GM19043 (cell line): ENCODE data around the gene LRRC32.
A peak's percentile ranks its signal among the peaks of the same experiment; 100 is the strongest.
"Not testable (repeated sequence)": the region's sequence is repeated elsewhere in the genome, so short reads cannot be mapped to it uniquely, and the experiment has no call there.

ENCODE experiments used
- ATAC-seq: cut with Tn5 transposase; IDR thresholded peaks from one replicate; pipeline ENCODE4 v1.9.1; 2021; ENCODE audit warnings: low read depth; ENCODE audit not compliant: unreplicated experiment

LRRC32 gene

DNA sequence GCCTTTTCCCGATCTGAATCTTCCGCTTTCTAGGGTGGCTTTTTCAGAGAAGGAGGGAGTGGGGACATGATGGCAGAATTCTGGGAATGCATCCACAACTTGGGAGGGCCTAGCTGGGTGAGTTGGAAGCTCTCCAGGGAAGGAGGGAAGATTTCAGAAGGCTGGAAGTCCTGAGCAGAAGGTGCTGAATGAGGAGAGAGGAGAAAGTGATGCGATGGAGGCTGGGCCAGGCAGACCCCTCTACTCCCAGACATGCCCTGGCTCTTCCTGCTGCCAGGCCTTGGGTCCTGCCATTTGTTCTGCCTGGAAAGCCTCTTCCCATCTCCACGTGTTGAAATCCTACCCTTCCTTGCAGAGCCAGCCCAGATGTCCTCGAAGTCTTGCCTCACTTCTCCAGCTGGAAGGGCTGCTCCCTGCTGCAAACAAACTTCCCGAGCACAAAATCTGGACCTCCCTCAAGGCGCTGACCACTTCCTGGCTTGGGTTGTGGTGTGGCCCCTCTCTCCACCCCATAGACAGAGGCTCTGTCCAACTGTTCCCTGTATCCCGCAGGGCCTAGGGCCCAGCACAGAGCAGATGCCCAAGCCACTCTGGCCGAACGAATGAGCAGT lies 16.8 kb downstream of the LRRC32 start:
- ATAC-seq: no peak

DNA sequence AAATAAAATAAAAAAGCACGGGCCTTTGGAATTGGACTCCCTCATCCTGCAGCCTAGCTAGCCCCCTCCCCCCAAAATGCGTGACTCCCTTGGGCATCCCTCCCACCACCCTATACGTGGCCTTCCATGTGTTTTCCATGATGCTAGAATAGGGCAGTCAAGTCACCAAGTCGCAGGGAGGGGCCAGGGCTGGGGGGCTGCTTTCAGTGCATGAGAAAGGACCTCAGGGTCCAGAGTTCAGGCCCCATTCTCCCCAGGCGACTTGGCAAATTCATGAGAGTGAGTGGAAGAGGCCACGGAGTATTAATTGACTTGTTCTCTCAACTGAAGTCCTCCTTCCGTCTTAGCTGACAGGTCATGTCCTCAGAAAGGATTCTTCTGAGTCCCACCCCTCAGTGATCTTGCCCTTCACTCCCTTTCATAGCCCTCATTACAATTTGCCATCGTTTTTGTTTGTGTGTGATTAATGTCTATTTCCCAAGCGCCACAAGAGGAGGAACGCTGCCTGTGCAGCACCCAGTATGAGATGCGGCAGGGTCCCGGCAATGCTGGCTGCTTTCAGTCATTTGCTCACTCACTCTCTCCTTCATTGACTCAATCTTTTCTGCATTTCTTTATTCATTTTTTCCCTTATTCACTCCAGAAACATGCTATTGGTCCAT lies 17.4 kb downstream of the LRRC32 start:
- ATAC-seq: no peak

DNA sequence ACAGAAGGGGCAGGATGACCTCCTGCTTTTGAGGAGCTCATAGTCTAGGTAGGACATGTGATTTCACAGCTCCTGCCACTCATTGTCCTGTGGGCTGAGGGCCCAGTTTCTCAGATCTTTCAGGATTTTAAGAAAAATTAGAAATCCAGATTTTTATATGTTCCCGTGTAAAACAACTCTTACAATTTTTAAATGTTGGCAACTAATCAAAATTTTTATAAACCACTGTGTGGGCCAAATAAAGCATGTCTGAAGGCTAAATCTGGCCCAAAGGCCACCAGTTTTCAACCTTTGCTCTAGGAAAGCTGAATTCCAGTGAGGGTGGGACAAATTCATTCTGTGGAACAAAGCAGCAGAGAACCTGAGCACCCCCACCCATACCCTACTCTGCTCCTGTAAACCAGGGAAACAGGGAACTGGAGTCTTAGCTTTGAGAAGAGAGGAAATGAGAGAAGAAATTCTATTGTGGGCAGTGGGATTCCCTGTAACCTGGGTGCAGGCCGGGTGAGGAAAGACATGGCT lies 20.6 kb downstream of the LRRC32 start:
- ATAC-seq: no peak

DNA sequence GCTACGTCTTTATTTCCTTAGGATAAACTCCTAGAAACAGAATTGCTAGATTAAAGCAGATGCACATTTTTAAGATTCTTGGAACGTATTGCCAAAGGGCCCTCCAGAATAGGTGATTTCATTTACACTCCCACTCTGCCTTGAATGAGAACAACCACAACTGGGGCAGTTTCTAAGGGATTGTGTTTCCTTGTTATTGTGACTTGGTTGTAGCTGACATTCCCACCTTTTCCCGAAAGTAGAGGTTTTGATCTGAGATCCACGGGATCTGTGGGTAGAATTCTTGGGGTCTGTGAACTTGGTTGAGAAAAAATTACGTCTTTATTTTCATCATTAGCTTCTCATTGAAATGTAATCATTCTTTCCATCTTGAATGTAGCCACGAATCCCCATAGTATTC lies 21.5 kb downstream of the LRRC32 start:
- ATAC-seq: no peak

DNA sequence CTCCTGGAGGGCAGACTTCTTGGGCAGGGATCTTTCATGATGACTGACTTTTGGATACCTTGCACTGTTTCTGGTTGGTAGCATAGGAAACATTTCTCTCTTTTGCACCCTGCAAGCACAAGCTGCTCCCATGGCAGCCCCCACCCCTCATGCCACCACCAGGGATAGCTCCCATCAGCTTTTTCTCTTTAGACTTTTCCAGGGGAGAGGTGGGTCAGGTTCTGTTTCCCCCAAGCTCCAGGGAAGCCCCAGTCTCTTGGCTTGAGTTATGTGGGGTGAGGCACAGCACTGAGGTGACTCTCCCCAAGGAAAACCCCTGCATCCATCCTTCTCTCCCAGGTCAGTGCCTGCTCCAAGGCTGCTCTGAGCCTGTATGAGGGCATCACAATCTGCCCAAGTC lies 22.5 kb downstream of the LRRC32 start:
- ATAC-seq: no peak

DNA sequence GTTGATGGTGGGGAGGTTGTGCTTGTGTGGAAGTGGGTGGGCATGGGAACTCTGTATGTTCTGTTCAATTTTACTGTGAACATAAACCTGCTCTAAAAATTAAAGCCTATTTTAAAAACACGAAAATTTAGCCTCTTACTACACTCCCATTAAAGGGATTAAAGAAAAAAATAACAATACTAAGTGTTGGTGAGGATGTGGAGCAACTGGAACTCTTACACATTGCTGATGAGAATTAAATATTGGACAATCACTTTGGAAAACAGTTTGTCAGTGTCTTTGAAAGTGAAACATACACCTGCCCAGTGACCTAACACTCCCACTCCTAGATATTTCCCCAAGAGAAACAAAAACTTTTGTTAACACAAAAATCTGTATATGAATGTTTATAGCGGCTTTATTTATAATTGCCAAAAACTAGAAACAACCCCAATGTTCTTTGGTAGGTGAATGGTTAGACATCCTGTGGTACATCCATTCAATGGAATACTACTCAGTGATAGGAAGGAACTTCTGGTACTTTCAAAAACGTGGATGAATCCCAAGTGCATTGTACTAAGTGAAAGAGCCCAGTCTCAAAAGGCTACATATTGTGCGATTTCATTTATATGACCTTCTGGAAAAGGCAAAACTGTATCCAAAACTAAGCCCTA lies 23.5 kb downstream of the LRRC32 start:
- ATAC-seq: no peak

DNA sequence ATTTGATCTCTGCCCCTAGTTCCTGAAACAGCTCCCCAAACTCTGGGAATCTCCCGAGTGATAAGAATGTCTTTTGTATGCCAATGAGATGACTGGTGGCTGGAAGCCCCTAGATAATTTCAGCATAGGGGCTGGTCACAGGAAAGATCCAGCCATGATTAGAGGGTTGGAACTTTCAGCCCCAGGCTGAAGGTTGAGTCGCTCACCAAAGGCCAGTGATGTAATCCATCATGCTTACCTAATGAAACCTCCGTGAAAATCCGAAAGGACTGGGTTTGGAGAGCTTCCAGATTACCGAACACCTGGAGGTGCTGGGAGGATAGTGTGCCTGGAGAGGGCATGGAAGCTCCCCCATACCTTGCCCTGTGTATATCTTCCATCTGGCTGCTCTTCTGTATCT lies 26.0 kb downstream of the LRRC32 start:
- ATAC-seq: no peak

DNA sequence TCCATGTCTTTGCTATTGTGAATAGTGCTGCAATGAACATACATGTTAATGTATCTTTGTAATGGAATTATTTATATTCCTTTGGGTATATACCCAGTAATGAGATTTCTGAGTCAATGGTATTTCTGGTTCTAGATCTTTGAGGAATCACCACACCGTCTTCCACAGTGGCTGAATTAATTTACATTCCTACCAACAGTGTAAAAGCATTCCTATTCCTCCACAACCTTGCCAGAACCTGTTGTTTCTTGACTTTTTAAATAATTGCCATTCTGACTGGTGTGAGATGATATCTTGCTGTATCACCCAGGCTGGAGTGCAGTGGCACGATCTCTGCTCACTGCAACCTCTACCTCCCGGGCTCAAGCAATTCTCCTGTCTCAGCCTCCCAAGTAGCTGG lies 26.8 kb downstream of the LRRC32 start:
- not testable (repeated sequence) for ATAC-seq

DNA sequence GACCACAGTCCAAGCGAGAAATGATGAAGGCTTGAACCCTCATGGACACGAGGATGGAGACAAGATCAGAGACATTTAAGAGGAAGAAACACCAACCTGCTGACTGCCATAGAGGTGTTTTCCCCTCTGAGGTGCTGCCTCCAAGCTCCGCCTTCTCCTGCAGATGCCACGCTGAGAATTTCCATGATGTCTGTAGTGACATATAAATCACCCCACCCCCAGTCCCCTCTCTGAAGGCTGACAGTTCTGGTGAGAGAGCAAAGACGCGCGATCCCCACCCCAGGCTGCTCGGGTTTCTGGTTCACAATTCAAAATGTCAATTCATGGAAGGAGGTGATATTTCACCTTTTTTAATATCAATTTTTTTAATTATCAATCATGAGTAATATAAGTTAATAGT lies 28.2 kb downstream of the LRRC32 start:
- ATAC-seq: no peak

DNA sequence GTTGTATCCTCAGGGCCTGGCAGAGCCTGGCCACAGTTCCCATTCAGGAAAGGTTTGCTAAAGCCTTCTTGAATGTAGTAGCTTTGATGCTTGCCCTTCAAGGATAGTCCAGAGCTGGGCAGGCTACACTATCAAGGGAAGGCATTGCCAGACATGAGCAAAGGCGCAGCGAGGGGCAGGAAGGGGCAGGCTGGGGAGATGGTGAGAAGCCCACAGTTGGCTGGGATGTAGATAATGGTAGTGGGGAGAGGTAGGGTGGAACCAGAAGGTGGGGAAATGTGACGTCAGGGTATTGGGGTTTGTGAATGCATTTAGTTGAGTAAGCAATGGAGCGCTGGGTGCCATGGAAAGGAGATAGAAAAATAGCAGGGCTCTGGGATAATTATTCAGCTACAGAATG lies 28.6 kb downstream of the LRRC32 start:
- no peak for ATAC-seq

DNA sequence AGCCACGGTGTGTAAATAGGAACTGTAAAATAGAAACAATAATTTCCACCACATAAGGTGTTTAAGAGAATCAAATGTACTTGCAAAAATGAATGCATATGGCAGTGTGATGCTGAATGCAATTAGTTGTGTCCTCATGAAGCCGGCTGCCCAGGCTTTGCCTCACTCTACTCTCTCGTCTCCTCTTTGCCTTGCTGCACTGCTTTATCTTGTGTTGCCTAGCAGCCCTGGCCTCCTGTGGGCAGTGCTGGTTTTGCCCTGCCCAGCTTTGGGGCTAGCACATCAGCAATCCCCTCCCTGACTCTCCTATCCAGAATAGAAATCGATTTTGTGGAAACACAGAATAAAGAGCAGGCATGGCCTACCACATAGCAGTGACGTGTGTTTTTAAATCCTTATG lies 30.0 kb downstream of the LRRC32 start:
- no peak for ATAC-seq

DNA sequence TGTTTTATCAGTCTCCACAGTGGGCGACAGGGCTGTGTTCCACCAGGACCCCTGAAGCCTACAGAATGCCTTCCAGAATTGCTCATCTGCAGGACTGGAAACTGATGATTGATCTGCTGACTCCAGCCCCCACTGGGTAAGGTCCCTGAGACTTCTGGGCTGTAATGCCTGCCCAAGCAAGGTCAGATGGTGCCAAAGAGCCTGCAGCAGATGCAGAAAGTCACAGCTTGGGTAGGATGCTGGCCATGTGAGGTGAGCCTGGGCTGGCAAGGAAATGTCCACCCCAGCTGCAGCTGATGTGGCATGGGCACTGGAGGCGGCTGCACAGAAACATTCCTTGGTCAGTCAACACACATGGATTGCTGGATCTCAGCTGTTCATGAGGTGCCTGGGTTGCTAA lies 30.9 kb downstream of the LRRC32 start:
- no peak for ATAC-seq

DNA sequence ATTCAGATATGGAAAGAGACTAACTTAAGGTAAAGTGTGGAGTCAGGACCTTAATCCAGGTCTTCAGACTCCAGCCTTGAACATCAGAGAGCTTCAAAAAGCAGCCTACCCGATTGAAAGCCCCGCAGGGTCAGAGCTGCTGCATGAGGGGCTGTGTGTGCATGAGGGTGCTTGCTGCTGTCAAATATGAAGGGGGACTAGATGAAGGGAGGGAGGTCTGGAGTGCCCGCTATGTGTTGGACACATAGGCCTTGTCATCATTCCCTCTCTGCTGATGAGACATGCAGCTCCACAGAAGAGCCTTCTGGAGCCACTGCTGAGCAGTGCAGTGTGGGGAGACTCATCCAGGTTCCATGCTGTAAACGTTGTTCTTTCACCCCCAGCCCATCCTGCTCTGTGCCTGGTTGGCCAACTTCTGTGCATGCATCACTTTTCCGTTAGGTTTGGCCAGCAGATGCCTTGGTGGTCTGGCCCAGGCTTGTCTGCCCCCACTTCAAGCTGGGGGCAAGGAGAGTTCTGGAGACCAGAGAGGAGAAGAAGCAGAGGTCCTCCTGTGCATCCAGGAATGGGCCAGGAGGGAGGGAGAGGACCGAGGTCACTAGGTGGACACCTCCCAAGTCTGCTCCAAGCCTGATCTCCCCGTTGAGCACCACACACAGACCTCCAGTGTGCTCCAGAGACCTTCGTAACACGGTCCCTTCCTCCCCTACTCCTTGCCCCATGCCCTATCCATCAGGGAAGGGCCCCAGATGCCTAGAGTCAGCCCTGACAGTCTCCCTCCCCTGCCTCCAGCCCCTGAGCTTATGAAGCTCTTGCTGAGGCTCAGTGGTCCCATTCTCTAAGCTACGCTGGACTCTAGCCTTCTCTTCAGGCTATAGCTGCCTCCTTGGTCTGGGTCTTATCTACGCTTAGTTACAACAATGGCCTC lies 32.0 kb downstream of the LRRC32 start:
- no peak for ATAC-seq

DNA sequence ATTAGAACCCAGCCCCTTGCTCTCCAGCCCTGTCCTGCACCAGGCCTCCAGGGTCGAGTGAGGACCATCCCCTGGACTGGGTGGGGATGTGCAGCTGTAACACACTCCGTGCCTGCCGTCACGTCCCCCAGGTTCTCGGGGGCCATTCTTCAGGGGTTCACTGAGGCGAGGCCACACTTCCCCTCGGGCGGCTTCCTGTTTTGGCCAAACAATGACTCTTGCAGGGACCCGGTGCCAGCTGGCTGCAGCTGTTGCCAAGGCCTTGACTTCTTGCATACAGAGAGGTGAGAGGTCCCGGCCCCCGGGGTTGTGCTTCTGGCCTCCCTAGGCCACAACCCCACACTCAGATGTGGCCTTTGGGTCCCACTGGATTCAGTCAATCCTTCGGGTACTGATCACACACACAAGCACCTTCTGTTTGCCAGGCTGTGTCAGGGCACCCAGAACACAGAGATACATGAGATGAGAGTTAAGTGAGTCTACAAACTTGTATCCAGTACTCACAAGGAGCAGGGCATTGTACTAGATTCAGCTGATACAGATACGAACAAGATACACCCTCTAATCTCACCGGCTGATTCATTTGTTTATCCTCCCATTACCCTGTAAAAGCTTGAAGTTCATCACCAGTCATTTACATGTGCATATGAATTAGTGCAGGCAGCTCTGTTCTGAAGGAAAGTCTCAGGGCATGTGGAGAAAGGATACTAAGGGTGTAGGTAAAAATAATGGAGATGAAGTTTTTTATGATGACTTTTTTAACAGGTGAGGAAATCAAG lies 32.9 kb downstream of the LRRC32 start:
- ATAC-seq: peak; percentile 86

DNA sequence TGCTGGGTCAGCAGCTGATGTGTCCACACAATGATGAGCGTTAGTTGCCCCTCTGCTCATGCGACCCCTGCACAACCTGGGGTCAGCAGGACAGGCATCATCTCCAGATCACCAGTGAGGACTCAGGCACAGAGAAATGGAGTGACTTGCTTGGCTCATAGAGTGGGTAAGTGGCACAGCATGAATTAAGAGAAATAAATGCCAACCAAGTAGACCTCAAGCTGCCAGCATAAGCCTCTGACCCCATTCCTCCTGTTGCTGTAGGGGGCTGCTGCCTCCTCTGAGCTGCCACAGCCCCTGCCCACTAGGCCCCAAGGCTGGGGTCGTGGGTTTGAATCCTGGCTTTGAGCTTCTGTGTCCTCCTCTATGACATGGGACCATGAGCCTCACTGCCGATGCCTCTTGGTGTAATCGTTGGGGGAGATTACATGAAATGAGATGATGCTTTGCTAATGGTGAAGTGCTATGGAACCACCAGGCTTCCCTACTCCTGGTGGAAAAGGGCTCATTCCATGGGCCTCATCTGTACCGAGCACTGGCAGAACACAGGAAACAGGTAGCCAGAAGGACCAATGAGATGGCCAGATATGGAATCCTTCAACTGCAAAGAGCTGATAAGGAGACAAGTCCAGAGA lies 33.6 kb downstream of the LRRC32 start:
- no peak for ATAC-seq

DNA sequence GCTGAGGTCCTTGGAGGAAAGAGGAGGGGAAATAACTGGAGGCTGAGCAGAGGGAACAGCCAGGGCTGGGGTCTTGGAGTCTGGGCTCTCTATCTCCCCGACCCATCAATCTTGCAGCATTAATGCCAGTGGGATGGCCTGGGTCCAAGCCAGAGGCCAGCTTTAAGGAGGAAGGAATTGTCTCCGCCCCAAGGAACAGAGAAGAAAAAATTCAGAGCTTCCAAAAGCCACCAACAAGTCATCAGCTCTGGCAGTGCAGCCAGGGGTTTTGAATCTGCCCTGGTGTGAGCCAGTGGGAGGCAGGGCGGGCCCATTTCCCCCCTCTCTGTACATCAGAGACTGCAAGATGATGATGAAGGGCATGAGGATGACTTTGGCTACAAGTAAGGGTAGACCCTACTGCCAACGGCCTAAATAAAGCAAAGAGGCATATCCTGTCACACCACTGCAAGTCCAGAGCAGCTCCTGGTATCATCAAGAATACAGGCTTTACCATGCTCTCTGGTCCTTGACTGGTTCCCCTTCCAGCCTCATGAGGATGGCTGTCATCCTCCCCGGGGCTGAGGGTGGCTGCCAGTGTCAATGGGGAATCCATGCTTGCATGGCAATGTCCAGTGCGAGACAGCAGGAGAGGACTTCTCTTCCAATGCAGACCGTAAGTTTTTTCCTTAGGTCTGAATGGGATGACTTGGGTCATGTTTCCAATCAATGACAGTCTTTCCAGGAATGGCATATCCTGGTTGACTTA lies 34.4 kb downstream of the LRRC32 start:
- no peak for ATAC-seq

DNA sequence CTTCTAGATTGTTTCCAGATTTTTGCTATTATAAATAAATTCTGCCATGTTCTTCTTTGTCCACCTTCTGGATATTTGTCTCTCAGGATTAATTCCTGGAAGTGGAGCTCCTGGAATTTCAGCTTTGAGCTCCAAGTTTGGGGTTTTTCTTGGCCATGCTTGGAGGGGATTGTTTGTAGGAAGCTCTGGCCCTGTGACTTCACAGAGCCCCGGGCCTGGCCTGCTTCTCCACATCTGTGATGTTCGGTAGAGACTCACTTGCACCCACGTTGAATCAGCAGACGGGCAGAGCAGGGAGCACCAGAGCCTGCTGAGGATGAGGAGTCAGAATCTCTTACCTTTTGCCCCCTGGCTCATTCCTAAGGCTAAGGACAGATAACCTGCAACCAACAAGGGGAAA lies 35.7 kb downstream of the LRRC32 start:
- no peak for ATAC-seq

DNA sequence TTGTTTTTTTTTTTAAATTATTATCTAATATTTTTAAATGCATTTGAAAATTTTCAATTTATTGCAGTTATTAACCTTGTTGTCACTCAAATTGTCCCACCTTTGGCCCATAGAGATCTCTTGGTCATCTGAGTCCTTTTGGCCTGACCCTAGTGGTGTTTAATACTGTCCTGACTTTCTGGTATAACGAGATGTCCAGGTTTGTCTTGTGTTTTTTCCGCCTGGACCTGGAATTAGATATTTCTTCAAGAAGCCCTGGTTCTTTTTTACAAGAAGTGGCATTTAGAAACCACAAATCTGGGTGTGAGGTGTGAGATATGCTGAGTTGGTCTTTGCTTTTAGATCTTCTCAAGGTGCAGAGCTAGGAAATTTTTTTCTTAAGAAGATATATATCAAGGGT lies 38.1 kb downstream of the LRRC32 start:
- ATAC-seq: no peak
